Esophagus squamous epithelium (tissue), 5 donors: ENCODE results near the gene PSMC6. TPM values are rescaled to one million over a fixed set of nuclear protein-coding genes. Genes with fewer than 3 reads are reported as not detected.

Experiments used
- DNase-seq: peaks from one replicate; lab custom pipeline; 2025; lab: John Stamatoyannopoulos, UW
- H3K27ac ChIP-seq, 4 donors: fragments of 200-600 bp; sonication (generic); one replicate each; pipeline ENCODE4 v1.5.1; 2016 to 2019; ENCODE audit warnings: mild to moderate bottlenecking in 1 of 4
- H3K27me3 ChIP-seq, 4 donors: fragments of 200-600 bp; sonication (generic); 1 replicate in 3 of 4; 2 replicates in 1 of 4; pipeline versions ENCODE4 v1.5.1 to v1.6.0; 2017 to 2021; ENCODE audit warnings: antibody characterized with exemption in 1 of 4
- H3K36me3 ChIP-seq, 3 donors: fragments of 200-600 bp; sonication (generic); one replicate each; pipeline ENCODE4 v1.5.1; 2016 to 2019
- H3K4me1 ChIP-seq, 3 donors: fragments of 200-600 bp; sonication (generic); one replicate each; pipeline ENCODE4 v1.5.1; 2017 to 2019
- H3K4me3 ChIP-seq, 4 donors: fragments of 200-600 bp; sonication (generic); 1 replicate in 3 of 4; 2 replicates in 1 of 4; pipeline ENCODE4 v1.5.1; 2016 to 2019; ENCODE audit warnings: mild to moderate bottlenecking in 2 of 4, moderate library complexity in 1 of 4
- H3K9me3 ChIP-seq, 3 donors: fragments of 200-600 bp; sonication (generic); one replicate each; pipeline ENCODE4 v1.5.1; 2016 to 2019
- POLR2A ChIP-seq, 4 donors: fragments of 450-650 bp; IDR thresholded peaks; one replicate each; pipeline ENCODE4 v1.6.1; 2017; ENCODE audit warnings: antibody characterized with exemption in 4 of 4, mild to moderate bottlenecking in 4 of 4, moderate library complexity in 3 of 4
- WGBS, 2 donors: methylation state at CpG; one replicate each; pipeline ENCODE4 v1.1.5; 2018; 5-methylcytosine and 5-hydroxymethylcytosine counted together
- intact Hi-C: fragments of 100-400 bp; cut with DNase I; formaldehyde crosslinking; loops from one replicate; pipeline ENCODE4 v1.15.0; 2022
- total RNA-seq, 4 donors: library from RNA; depleted of rRNA; stranded (reverse); fragments of >200 nt; gene quantifications; one replicate each; pipeline ENCODE4 v1.1.0, GENCODE V29; 2016
- TF ChIP-seq, protein P1 (sequence below), 6 experiments: fragments of 450-650 bp in 4 of 6; fragments of 200-600 bp in 2 of 6; sonication (generic) in 2 of 6; IDR thresholded peaks; one replicate each; pipeline ENCODE4 v1.5.1; 2016 to 2019; ENCODE audit warnings: antibody characterized with exemption in 6 of 6, mild to moderate bottlenecking in 4 of 6, moderate library complexity in 4 of 6
- donor health status: DM: yes; HTN: yes; CAD: no.

PSMC6 gene
- total RNA-seq, 4 donors from 2014 or later = 75.5 to 147 (median 82.9) TPM

- H3K9me3 ChIP-seq = no peaks in the 10 kb centered on the region
- H3K4me1 ChIP-seq = peaks cover 0 to 56% (median 26%) of the 10 kb centered on the region in 3 donors
- H3K27ac ChIP-seq = peak within 1 kb of the TSS; percentile 95 to 99 (median 97)
- H3K27me3 ChIP-seq = no peaks in the 10 kb centered on the region
- TF ChIP-seq, protein P1, sequence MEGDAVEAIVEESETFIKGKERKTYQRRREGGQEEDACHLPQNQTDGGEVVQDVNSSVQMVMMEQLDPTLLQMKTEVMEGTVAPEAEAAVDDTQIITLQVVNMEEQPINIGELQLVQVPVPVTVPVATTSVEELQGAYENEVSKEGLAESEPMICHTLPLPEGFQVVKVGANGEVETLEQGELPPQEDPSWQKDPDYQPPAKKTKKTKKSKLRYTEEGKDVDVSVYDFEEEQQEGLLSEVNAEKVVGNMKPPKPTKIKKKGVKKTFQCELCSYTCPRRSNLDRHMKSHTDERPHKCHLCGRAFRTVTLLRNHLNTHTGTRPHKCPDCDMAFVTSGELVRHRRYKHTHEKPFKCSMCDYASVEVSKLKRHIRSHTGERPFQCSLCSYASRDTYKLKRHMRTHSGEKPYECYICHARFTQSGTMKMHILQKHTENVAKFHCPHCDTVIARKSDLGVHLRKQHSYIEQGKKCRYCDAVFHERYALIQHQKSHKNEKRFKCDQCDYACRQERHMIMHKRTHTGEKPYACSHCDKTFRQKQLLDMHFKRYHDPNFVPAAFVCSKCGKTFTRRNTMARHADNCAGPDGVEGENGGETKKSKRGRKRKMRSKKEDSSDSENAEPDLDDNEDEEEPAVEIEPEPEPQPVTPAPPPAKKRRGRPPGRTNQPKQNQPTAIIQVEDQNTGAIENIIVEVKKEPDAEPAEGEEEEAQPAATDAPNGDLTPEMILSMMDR (IDR thresholded peaks at IDR 0.05) = peak in 1 of 6 experiments; percentile 9
- peak in 3 of 4 donors; percentile 44 to 86 (median 78) for TF ChIP-seq POLR2A (IDR thresholded peaks at IDR 0.05)
- 0 to 3% methylated on average over 8 of the region's 78 CpGs for WGBS, 2 donors
- intact Hi-C loops = loop anchor here (10.0 kb wide), 1 partner anchor 141 kb away; the partner anchor contains the start of genes GPR137C and TXNDC16
- DNase-seq = peak; percentile 14
- peak within 1 kb of the TSS; percentile 79 to 95 (median 87) for H3K4me3 ChIP-seq
- H3K36me3 ChIP-seq = no peaks in the 10 kb centered on the region
Measured at GRCh38 chr14:52695481-52696091, 11.4 kb upstream of the PSMC6 start, which contains the start of gene ERO1A. Gene ERO1A, minus strand, starts transcription at chr14:52695558. Its CDS starts 77 bp downstream, at chr14:52695481.

DNA sequence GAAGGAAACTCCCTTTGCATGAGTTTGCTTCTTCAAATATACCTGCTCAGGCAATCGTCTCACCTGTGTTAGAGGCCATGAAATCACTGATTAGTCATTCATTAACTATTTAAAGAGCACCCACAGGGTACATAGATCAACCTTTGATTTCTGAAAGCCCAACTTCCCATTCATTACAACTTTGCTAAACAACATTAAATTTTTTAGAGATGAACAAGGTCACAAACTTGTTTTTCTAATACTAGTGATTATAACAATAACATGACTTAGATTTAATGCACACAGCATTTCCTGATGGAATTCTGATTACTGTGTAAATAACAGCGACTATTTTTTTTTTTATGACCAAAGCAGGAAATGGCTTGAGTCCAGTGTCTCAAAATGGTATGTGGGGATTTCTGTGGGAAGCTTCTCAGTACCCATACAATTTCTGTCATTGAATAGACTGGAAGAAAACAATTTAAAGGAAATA lies 6.3 kb upstream of the PSMC6 start:
- Histone ChIP-seq H3K27ac (peak overlapping the region; percentile 44 to 75 (median 64)), H3K36me3 (no peaks in the 10 kb centered on the region), H3K4me3 (no peak overlapping the region), H3K9me3 (no peaks in the 10 kb centered on the region), H3K4me1 (peaks cover 0 to 39% (median 6%) of the 10 kb centered on the region in 3 donors), H3K27me3 (no peaks in the 10 kb centered on the region)
- 21% methylated on average over 2 of the region's 2 CpGs for WGBS, 2 donors
- TF ChIP-seq POLR2A (IDR thresholded peaks at IDR 0.05) = no peak
- TF ChIP-seq, protein P1 (IDR thresholded peaks at IDR 0.05) = no peak
- DNase-seq = no peak
- intact Hi-C loops = no loop called here

DNA sequence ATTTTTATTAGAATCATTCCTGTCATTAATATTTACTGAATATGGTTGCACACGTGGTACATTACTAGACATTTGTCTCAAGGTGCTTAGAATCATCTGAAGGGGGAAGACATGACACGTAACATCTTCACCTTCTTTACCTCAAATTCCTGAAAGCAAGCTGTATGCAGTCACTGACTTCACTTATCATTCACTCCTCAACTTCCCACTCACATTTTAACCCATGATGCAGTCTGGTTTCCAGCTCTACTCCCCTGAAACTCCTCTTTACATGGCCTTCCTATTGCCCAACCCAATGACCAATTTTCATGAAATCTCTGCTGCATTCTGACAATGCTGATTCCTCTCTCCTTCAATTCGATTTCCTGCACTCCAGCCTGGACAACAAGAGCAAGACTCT lies 5.8 kb upstream of the PSMC6 start:
- 45 to 47% methylated on average over 2 to 3 of the region's 3 CpGs for WGBS, 2 donors
- DNase-seq = no peak
- Histone ChIP-seq H3K27me3 (no peaks in the 10 kb centered on the region), H3K9me3 (no peaks in the 10 kb centered on the region), H3K36me3 (no peaks in the 10 kb centered on the region), H3K4me3 (no peak overlapping the region), H3K27ac (peak overlapping the region; percentile 44 to 75 (median 64)), H3K4me1 (peaks cover 0 to 38% (median 6%) of the 10 kb centered on the region in 3 donors)
- TF ChIP-seq, protein P1 (IDR thresholded peaks at IDR 0.05) = no peak
- no peak for TF ChIP-seq POLR2A (IDR thresholded peaks at IDR 0.05)
- intact Hi-C loops = no loop called here

DNA sequence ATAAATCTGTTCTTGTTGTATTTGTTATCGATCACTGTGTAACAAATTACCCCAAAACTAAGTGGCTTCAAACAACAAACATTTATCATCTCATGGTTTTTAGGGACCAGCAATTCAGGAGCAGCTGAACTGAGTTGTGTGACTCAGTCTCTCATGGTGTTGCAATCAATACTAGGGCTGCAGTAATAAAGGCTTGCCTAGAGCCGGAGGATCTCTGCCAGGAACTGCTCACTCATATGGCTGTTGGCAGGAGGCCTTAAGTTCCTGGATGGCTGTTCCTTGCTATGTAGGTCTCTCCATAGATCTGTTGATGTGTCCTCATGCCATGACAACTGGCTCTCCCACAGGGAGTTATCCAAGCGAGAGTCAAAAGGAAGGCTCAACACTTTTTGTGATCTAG lies 3.8 kb upstream of the PSMC6 start:
- Histone ChIP-seq H3K9me3 (no peaks in the 10 kb centered on the region), H3K27me3 (no peaks in the 10 kb centered on the region), H3K36me3 (no peaks in the 10 kb centered on the region), H3K4me1 (peaks cover 0 to 47% (median 11%) of the 10 kb centered on the region in 3 donors), H3K27ac (peak overlapping the region; percentile 15 to 74 (median 47)), H3K4me3 (no peak overlapping the region)
- DNase-seq = no peak
- 37 to 38% methylated on average over 3 of the region's 3 CpGs for WGBS, 2 donors
- no peak for TF ChIP-seq POLR2A (IDR thresholded peaks at IDR 0.05)
- TF ChIP-seq, protein P1 (IDR thresholded peaks at IDR 0.05) = no peak
- intact Hi-C loops = no loop called here

- Histone ChIP-seq H3K36me3 (peaks cover 0 to 3% (median 0%) of the 10 kb centered on the region in 3 donors), H3K4me3 (no peak overlapping the region), H3K4me1 (peaks cover 0 to 52% (median 15%) of the 10 kb centered on the region in 3 donors), H3K27me3 (no peaks in the 10 kb centered on the region), H3K9me3 (no peaks in the 10 kb centered on the region), H3K27ac (peak overlapping the region; percentile 15 to 74 (median 47))
- TF ChIP-seq, protein P1 (IDR thresholded peaks at IDR 0.05) = no peak
- DNase-seq = no peak
- WGBS, 2 donors = 80 to 85% methylated on average over 2 of the region's 2 CpGs
- intact Hi-C loops = no loop called here
Measured at GRCh38 chr14:52703664-52704063, 3.3 kb upstream of the PSMC6 start.
